SJCRH30 (cell line): ENCODE results near the gene ZFP36L1. TPM values are rescaled to one million over a fixed set of nuclear protein-coding genes. Genes with fewer than 3 reads are reported as not detected.

Source experiments
- DNase-seq, 2 experiments: peaks; one replicate each; pipeline ENCODE4 v3.0.0-alpha.2; 2015 to 2020
- H3K27ac ChIP-seq: fragments of 250-450 bp; sonication (Bioruptor Pico); 2 replicates; pipeline ENCODE4 v1.5.1; 2020; ENCODE audit warnings: mild to moderate bottlenecking, moderate library complexity
- H3K27me3 ChIP-seq: fragments of 250-450 bp; sonication (Bioruptor Pico); 2 replicates; pipeline ENCODE4 v1.5.1; 2020; ENCODE audit warnings: mild to moderate bottlenecking, moderate library complexity
- H3K36me3 ChIP-seq: fragments of 250-450 bp; sonication (Bioruptor Pico); 2 replicates; pipeline ENCODE4 v1.5.1; 2020; ENCODE audit warnings: mild to moderate bottlenecking, moderate library complexity
- H3K4me1 ChIP-seq: fragments of 250-450 bp; sonication (Bioruptor Pico); 2 replicates; pipeline ENCODE4 v1.5.1; 2020; ENCODE audit warnings: mild to moderate bottlenecking, moderate library complexity
- H3K4me3 ChIP-seq: fragments of 250-450 bp; sonication (Bioruptor Pico); 2 replicates; pipeline ENCODE4 v1.5.1; 2020; ENCODE audit warnings: mild to moderate bottlenecking, moderate library complexity
- H3K9me3 ChIP-seq: fragments of 250-450 bp; sonication (Bioruptor Pico); replicated peaks from 2 replicates; pipeline ENCODE4 v1.5.1; 2020; ENCODE audit warnings: mild to moderate bottlenecking, moderate library complexity
- total RNA-seq: library from RNA; depleted of rRNA; stranded (reverse); fragments of >200 nt; shearing (Covaris generic); gene quantifications from 2 replicates; pipeline ENCODE4 v1.2.3, GENCODE V29; 2014; rRNA removed

The ZFP36L1 gene
- total RNA-seq, result 67.4 and 70.3 TPM in 2 replicates

- H3K36me3 ChIP-seq, result peaks cover 37% of the 10 kb centered on the region
- DNase-seq, result peak; percentile 90 to 92
- peaks cover 8% of the 10 kb centered on the region for H3K4me1 ChIP-seq
- H3K27ac ChIP-seq, result peak within 1 kb of the TSS; percentile 97
- no peaks in the 10 kb centered on the region for H3K9me3 ChIP-seq
- H3K27me3 ChIP-seq, result no peaks in the 10 kb centered on the region
- peak within 1 kb of the TSS; percentile 84 for H3K4me3 ChIP-seq
Measured at GRCh38 chr14:68792979-68793733, at the start of gene ZFP36L1. TSS of gene ZFP36L1 (minus strand) at chr14:68793067. CDS start at chr14:68792938, 129 bp downstream.

- Histone ChIP-seq H3K27ac (no peak overlapping the region), H3K27me3 (no peaks in the 10 kb centered on the region), H3K36me3 (no peaks in the 10 kb centered on the region), H3K9me3 (peaks cover under 1% of the 10 kb centered on the region; the same call in 1 of the 2 replicates), H3K4me3 (no peak overlapping the region), H3K4me1 (peaks cover 4% of the 10 kb centered on the region; the same call in 1 of the 2 replicates)
- DNase-seq, result peak in 1 of 2 experiments; percentile 28
Measured at GRCh38 chr14:68842298-68842697, 49.4 kb upstream of the ZFP36L1 start.

DNA sequence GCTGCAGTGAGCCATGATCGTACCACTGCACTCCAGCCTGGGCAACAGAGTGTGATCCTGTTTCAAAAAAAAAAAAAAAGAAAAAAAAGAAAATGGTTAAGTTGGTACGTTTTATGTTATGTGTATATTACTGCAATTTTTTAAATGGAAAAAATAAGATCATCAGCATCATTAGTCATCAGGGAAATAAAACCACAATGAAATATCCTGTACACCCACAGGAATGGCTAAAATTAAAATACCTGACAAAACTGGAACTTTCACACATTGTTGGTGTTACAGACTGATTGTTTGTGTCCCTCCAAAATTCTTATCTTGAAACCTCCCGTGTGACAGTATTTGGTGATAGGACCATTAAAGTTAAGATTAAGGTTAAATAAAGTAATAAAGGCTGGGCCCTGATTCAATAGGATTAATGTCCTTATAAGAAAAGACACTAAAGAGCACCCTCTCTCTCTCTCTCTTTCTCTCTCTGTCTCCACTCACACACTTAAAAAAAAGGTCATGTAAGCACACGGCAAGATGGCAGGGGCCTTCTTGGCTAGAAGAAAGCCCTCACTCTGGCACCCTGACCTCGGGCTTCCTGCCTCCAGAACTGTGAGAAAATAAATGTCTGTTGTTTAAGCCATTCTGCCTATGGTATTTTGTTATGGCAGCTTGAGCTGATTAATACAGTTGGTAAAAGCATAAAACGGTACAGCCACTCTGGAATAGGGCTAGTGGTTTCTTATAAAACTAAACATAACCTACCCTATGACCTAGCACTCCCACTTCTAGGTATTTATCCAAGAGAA lies 48.3 kb upstream of the ZFP36L1 start:
- peaks cover 4% of the 10 kb centered on the region; the same call in 1 of the 2 replicates for H3K4me1 ChIP-seq
- peaks cover 8% of the 10 kb centered on the region for H3K9me3 ChIP-seq
- no peak overlapping the region for H3K4me3 ChIP-seq
- H3K27ac ChIP-seq, result no peak overlapping the region
- DNase-seq, result no peak
- no peaks in the 10 kb centered on the region for H3K36me3 ChIP-seq
- H3K27me3 ChIP-seq, result no peaks in the 10 kb centered on the region

DNA sequence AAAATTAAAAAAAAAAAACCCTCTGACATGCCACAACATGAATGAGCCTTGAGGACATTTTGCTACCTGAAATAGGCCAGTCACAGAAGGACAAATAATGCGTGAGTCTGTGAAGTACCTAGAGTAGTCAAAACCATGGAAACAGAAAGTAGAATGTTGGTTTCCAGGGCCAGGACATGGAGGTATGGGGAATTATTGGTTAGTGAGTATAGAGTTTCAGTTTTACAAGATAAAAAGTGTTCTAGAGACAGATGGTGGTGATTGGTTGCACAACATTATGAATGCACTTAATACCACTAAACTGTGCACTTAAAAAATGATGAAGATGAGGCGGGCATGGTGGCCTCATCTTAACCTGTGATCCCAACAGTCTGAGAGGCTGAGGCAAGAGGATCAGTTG lies 47.6 kb upstream of the ZFP36L1 start:
- Histone ChIP-seq H3K27ac (no peak overlapping the region), H3K4me3 (no peak overlapping the region), H3K36me3 (no peaks in the 10 kb centered on the region), H3K27me3 (no peaks in the 10 kb centered on the region), H3K9me3 (peaks cover 13% of the 10 kb centered on the region), H3K4me1 (peaks cover 4% of the 10 kb centered on the region; the same call in 1 of the 2 replicates)
- no peak for DNase-seq

DNA sequence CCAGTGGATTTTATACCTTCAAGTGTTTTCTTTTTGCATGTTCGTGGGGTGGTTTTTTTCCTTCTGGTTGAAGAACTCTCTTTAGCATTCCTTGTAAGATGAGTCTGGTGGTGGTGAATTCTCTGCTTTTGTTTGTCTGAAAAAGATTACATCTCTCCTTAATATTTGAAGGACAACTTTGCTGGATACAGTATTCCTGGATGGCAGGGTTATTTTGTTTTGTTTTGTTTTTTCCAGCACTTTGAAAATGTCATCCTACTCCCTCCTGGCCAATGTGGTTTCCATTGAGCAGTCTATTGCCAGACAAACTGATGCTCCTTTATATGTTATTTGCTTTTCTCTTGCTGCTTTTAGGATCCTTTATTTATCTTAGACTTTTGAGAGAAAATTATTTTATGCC lies 43.2 kb upstream of the ZFP36L1 start:
- Histone ChIP-seq H3K4me1 (no peaks in the 10 kb centered on the region), H3K36me3 (no peaks in the 10 kb centered on the region), H3K9me3 (peaks cover 20% of the 10 kb centered on the region), H3K4me3 (no peak overlapping the region), H3K27ac (no peak overlapping the region), H3K27me3 (no peaks in the 10 kb centered on the region)
- DNase-seq, result no peak

- H3K27ac ChIP-seq, result no peak overlapping the region
- no peaks in the 10 kb centered on the region for H3K4me1 ChIP-seq
- H3K36me3 ChIP-seq, result no peaks in the 10 kb centered on the region
- peaks cover 21% of the 10 kb centered on the region for H3K9me3 ChIP-seq
- no peak for DNase-seq
- no peaks in the 10 kb centered on the region for H3K27me3 ChIP-seq
- H3K4me3 ChIP-seq, result no peak overlapping the region
Measured at GRCh38 chr14:68834816-68835215, 41.9 kb upstream of the ZFP36L1 start.

DNA sequence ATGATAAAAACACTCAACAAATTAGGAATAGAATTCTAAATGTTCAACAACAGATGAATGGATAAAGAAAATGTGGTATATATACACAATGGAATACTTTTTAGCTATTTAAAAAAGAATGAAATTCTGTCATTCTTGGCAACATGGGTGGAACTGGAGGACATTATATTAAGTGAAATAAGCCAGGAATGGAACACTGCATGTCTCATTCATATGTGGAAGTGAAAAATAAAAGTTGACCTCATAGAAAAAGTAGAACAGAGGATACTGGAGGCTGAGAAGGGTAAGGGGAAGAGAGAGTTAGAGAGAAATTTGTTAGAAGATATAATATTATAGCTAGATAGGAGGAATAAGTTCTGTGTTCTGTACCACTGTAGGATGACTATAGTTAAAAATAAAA lies 35.8 kb upstream of the ZFP36L1 start:
- no peaks in the 10 kb centered on the region for H3K36me3 ChIP-seq
- H3K9me3 ChIP-seq, result peaks cover 7% of the 10 kb centered on the region; the same call in 1 of the 2 replicates
- H3K4me1 ChIP-seq, result no peaks in the 10 kb centered on the region
- no peaks in the 10 kb centered on the region for H3K27me3 ChIP-seq
- H3K4me3 ChIP-seq, result no peak overlapping the region
- DNase-seq, result no peak
- H3K27ac ChIP-seq, result no peak overlapping the region

GRCh38 chr14:68825729-68826128 lies 32.9 kb upstream of the ZFP36L1 start:
- H3K27me3 ChIP-seq, result no peaks in the 10 kb centered on the region
- DNase-seq, result no peak
- H3K9me3 ChIP-seq, result no peaks in the 10 kb centered on the region
- H3K36me3 ChIP-seq, result no peaks in the 10 kb centered on the region
- H3K27ac ChIP-seq, result no peak overlapping the region
- H3K4me1 ChIP-seq, result peaks cover 3% of the 10 kb centered on the region; the same call in 1 of the 2 replicates
- no peak overlapping the region for H3K4me3 ChIP-seq

GRCh38 chr14:68824517-68825347 lies 31.9 kb upstream of the ZFP36L1 start:
- DNase-seq, result peak; percentile 90 to 94
- Histone ChIP-seq H3K9me3 (no peaks in the 10 kb centered on the region), H3K27ac (peak overlapping the region; percentile 36; the same call in 1 of the 2 replicates), H3K4me3 (no peak overlapping the region), H3K36me3 (no peaks in the 10 kb centered on the region), H3K27me3 (no peaks in the 10 kb centered on the region), H3K4me1 (peaks cover 3% of the 10 kb centered on the region; the same call in 1 of the 2 replicates)

- H3K27me3 ChIP-seq, result no peaks in the 10 kb centered on the region
- H3K36me3 ChIP-seq, result no peaks in the 10 kb centered on the region
- no peak overlapping the region for H3K4me3 ChIP-seq
- peaks cover 3% of the 10 kb centered on the region; the same call in 1 of the 2 replicates for H3K4me1 ChIP-seq
- H3K27ac ChIP-seq, result no peak overlapping the region; the same call in 1 of the 2 replicates
- no peak for DNase-seq
- H3K9me3 ChIP-seq, result no peaks in the 10 kb centered on the region
Measured at GRCh38 chr14:68824207-68824516, 31.3 kb upstream of the ZFP36L1 start.

- Histone ChIP-seq H3K27ac (no peak overlapping the region), H3K4me3 (no peak overlapping the region), H3K36me3 (no peaks in the 10 kb centered on the region), H3K27me3 (no peaks in the 10 kb centered on the region), H3K9me3 (no peaks in the 10 kb centered on the region), H3K4me1 (peaks cover 3% of the 10 kb centered on the region; the same call in 1 of the 2 replicates)
- no peak for DNase-seq
Measured at GRCh38 chr14:68823434-68824206, 30.8 kb upstream of the ZFP36L1 start.

DNA sequence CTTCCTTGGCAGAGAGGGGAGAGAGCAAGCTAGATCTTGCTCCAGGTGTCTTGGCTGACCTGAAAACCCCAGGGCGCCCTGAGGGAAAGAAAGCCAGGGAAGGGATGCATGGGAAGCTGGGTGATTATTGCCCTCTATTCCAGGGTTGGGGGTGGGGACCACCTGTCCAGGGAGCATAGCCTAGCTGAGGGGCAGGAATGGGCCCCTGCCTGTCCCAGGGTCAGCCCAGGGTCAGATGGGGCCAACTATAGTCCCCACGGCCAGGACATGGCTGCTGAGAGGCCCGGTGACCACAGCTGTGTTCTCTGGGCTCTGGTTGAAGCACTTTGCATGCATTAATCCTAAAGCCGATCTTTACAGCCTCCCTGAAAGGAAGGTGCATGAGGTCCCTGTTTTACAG lies 30.1 kb upstream of the ZFP36L1 start:
- no peaks in the 10 kb centered on the region for H3K36me3 ChIP-seq
- H3K4me1 ChIP-seq, result peaks cover 3% of the 10 kb centered on the region; the same call in 1 of the 2 replicates
- no peak overlapping the region for H3K4me3 ChIP-seq
- no peaks in the 10 kb centered on the region for H3K27me3 ChIP-seq
- DNase-seq, result no peak
- H3K27ac ChIP-seq, result no peak overlapping the region
- H3K9me3 ChIP-seq, result no peaks in the 10 kb centered on the region

DNA sequence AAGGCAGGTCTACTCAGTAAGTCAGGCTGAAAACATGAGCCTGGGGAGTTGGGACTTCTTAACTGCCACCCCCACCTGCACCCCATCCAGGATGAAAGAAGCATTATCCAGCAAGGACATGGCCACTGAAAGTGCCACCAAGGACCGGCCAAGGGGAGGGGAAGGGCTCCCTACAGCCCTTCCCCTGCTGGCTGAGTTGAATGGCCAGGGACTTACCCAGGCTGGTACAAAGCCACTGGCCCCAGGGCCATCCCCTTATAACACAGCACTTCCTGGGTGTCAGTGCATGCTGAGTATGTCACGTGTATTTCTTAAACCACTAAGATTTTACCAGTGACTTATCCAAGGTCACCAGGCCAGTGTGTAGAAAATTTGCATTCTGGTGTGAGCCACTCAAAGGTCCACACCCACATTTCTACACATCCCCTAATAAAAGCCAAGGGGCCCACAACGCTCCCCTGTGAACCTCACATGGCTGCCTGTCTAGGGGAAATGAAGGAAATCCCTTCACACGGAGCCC lies 29.3 kb upstream of the ZFP36L1 start:
- H3K27ac ChIP-seq, result no peak overlapping the region

More for the DNA sequence above, 29.3 kb upstream of the ZFP36L1 start:
- no peaks in the 10 kb centered on the region for H3K9me3 ChIP-seq
- H3K4me1 ChIP-seq, result peaks cover 3% of the 10 kb centered on the region; the same call in 1 of the 2 replicates
- no peaks in the 10 kb centered on the region for H3K27me3 ChIP-seq
- no peak overlapping the region for H3K4me3 ChIP-seq
- H3K36me3 ChIP-seq, result no peaks in the 10 kb centered on the region
- no peak for DNase-seq
